OCI-LY1 (cell line): Measurements from ENCODE around the gene FANCC.

Experiments
- H2AFZ ChIP-seq: fragments of 200-600 bp; sonication (generic), shearing (Covaris generic); 2 replicates; pipeline ENCODE4 v1.6.0; 2014; ENCODE audit warnings: antibody characterized with exemption, mild to moderate bottlenecking, low read length
- H3F3A ChIP-seq: fragments of 200-600 bp; sonication (generic), shearing (Covaris generic); 2 replicates; pipeline ENCODE4 v1.6.0; 2014; ENCODE audit warnings: mild to moderate bottlenecking, antibody characterized with exemption, low read length, moderate library complexity; ENCODE audit not compliant: insufficient read depth
- H3K27ac ChIP-seq: fragments of 200-600 bp; sonication (generic); 2 replicates; pipeline ENCODE4 v1.5.1; 2014; ENCODE audit warnings: low read length, mixed run types, mild to moderate bottlenecking, low read depth; ENCODE audit not compliant: poor library complexity, severe bottlenecking
- H3K27me3 ChIP-seq: fragments of 200-600 bp; sonication (generic); 2 replicates; pipeline ENCODE4 v1.6.0; 2014; ENCODE audit warnings: antibody characterized with exemption, mild to moderate bottlenecking, low read length, moderate library complexity; ENCODE audit not compliant: insufficient read depth
- H3K36me3 ChIP-seq: fragments of 200-600 bp; sonication (generic); 2 replicates; pipeline ENCODE4 v1.6.1; 2014; ENCODE audit warnings: mild to moderate bottlenecking, antibody characterized with exemption, low read length, moderate library complexity, mixed read lengths; ENCODE audit not compliant: insufficient read depth
- H3K4me1 ChIP-seq: fragments of 200-600 bp; sonication (generic); 2 replicates; pipeline ENCODE4 v1.5.1; 2014; ENCODE audit warnings: mild to moderate bottlenecking, low read length, moderate library complexity; ENCODE audit not compliant: insufficient read depth, severe bottlenecking
- H3K4me2 ChIP-seq: fragments of 200-600 bp; sonication (generic), shearing (Covaris generic); 2 replicates; pipeline ENCODE4 v1.6.1; 2014; ENCODE audit warnings: low read length
- H3K4me3 ChIP-seq: fragments of 200-600 bp; sonication (generic); 2 replicates; pipeline ENCODE4 v1.5.1; 2014; ENCODE audit warnings: low read length, low read depth, mild to moderate bottlenecking, mixed read lengths; ENCODE audit not compliant: poor library complexity, severe bottlenecking
- H3K79me2 ChIP-seq: fragments of 200-600 bp; shearing (Covaris generic); 2 replicates; pipeline ENCODE4 v1.6.1; 2016; ENCODE audit warnings: mixed run types, low read length, mixed read lengths; ENCODE audit not compliant: insufficient read depth
- H3K9ac ChIP-seq: fragments of 200-600 bp; sonication (generic), shearing (Covaris generic); 2 replicates; pipeline ENCODE4 v1.6.1; 2014; ENCODE audit warnings: mild to moderate bottlenecking, low read length, mixed read lengths
- H3K9me2 ChIP-seq: fragments of 200-600 bp; sonication (generic), shearing (Covaris generic); 2 replicates; pipeline ENCODE4 v1.6.1; 2014; ENCODE audit warnings: low read depth, mild to moderate bottlenecking, low read length, mixed read lengths
- H3K9me3 ChIP-seq: fragments of 200-600 bp; shearing (Covaris generic); 2 replicates; pipeline ENCODE4 v1.6.1; 2014; ENCODE audit warnings: low read length, mixed read lengths
- H4K20me1 ChIP-seq: fragments of 200-600 bp; sonication (generic), shearing (Covaris generic); 2 replicates; pipeline ENCODE4 v1.6.0; 2016; ENCODE audit warnings: mild to moderate bottlenecking, low read length; ENCODE audit not compliant: insufficient read depth
- EZH2 ChIP-seq: fragments of 200-600 bp; sonication (generic), shearing (Covaris generic); IDR thresholded peaks from 2 replicates; pipeline ENCODE4 v1.8.0; 2017; ENCODE audit warnings: borderline replicate concordance, mixed run types, mild to moderate bottlenecking, antibody characterized with exemption, low read length, moderate library complexity, mixed read lengths
- TF ChIP-seq, protein P1 (sequence below): fragments of 200-600 bp; sonication (generic), shearing (Covaris generic); IDR thresholded peaks from 2 replicates; pipeline ENCODE4 v1.5.1; 2017; ENCODE audit warnings: mild to moderate bottlenecking, antibody characterized with exemption, low read length, moderate library complexity, mixed read lengths

The FANCC gene

DNA sequence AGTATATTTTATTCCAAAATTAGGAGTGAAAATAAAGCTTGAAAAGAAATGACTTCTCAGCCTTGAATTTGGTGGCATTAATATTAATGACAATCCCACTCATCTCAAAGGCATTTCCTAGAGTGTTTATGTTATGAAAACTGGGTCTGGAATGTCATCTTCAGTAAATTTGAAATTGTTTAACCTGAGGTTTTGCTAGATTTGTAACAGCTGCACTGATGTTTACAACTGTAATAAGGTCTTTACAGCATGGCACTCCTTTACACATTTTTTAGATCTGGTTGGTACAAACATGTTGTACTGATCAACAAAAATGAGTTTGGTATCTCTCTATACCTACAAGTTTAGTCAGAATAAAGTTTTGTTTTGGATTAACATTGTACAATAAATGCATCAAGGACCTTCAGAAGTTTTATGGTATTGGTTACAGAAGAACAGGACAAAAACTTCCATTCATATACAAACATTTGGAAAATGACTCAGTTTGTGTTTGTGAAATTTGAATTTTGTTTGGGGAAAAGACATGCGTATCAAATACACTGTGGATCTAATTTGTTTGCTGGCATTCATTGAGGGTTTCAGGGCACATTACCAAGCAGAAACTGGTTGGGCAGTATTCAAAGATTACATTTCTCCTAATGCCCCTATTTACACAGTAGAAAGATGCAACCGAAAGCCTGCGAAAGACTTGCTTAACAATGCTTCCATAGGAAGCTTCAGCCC is 11.6 kb downstream of the FANCC start:
- Histone ChIP-seq H3K27ac (no peak overlapping the region), H3K4me3 (no peak overlapping the region), H3K79me2 (no peaks in the 10 kb centered on the region), H4K20me1 (no peaks in the 10 kb centered on the region), H3K4me1 (peaks cover 8% of the 10 kb centered on the region), H3K27me3 (no peaks in the 10 kb centered on the region), H3K4me2 (no peak overlapping the region), H3K36me3 (no peaks in the 10 kb centered on the region), H3F3A (no peaks in the 10 kb centered on the region), H3K9me3 (no peaks in the 10 kb centered on the region), H3K9me2 (no peaks in the 10 kb centered on the region), H2AFZ (no peak overlapping the region), H3K9ac (no peak overlapping the region)
- TF ChIP-seq, protein P1, sequence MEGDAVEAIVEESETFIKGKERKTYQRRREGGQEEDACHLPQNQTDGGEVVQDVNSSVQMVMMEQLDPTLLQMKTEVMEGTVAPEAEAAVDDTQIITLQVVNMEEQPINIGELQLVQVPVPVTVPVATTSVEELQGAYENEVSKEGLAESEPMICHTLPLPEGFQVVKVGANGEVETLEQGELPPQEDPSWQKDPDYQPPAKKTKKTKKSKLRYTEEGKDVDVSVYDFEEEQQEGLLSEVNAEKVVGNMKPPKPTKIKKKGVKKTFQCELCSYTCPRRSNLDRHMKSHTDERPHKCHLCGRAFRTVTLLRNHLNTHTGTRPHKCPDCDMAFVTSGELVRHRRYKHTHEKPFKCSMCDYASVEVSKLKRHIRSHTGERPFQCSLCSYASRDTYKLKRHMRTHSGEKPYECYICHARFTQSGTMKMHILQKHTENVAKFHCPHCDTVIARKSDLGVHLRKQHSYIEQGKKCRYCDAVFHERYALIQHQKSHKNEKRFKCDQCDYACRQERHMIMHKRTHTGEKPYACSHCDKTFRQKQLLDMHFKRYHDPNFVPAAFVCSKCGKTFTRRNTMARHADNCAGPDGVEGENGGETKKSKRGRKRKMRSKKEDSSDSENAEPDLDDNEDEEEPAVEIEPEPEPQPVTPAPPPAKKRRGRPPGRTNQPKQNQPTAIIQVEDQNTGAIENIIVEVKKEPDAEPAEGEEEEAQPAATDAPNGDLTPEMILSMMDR = no peak
- no peak for TF ChIP-seq EZH2

DNA sequence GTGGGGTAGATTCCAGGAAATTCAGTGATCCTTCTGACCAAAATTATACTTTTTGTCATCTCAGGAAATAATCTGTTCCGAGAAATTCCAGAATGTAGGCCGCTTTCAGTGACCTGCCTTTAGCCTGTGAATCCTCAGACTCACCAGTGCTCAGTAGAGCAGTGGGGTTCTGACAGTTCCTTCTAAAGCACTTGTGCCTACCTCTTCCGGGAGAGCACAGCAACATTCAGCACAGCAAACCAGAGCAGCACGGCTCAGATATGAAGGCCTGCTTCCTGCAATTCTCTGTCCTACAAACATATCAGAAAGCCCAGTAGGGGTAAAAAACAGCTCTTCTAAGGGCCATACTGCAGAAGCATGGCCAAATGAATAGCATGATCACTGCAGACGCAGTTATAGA is 15.0 kb downstream of the FANCC start:
- Histone ChIP-seq H4K20me1 (no peaks in the 10 kb centered on the region), H3K79me2 (no peaks in the 10 kb centered on the region), H3K27me3 (no peaks in the 10 kb centered on the region), H3K4me1 (peaks cover 8% of the 10 kb centered on the region), H3K27ac (no peak overlapping the region), H3K36me3 (no peaks in the 10 kb centered on the region), H3K9ac (no peak overlapping the region), H3F3A (no peaks in the 10 kb centered on the region), H3K9me2 (no peaks in the 10 kb centered on the region), H3K4me3 (no peak overlapping the region), H3K9me3 (no peaks in the 10 kb centered on the region), H3K4me2 (no peak overlapping the region), H2AFZ (no peak overlapping the region)
- TF ChIP-seq EZH2 = no peak
- TF ChIP-seq, protein P1 = no peak

DNA sequence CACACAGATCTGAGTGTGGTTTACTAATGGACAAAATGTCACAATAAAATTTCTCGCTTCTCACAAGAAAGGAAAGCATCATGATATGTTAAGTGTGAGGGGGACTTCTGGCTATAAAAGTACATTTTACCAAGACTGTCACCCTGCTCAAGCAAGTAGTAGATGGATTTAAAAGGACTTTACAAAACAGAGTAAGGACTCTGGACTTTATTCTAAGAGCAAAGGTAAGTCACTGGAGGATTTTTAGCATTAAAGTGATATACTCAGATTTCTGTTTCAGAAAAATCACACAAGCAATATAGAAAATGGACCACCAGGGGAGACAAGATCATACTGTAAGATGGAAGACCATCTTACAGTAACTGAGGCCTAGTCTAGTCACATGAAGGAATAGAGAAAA is 19.7 kb downstream of the FANCC start:
- no peak overlapping the region for H3K4me2 ChIP-seq
- TF ChIP-seq, protein P1 = no peak
- no peak for TF ChIP-seq EZH2
- no peaks in the 10 kb centered on the region for H3K36me3 ChIP-seq
- H3K4me3 ChIP-seq = no peak overlapping the region
- no peaks in the 10 kb centered on the region for H4K20me1 ChIP-seq
- no peaks in the 10 kb centered on the region for H3F3A ChIP-seq
- no peaks in the 10 kb centered on the region for H3K4me1 ChIP-seq
- no peaks in the 10 kb centered on the region for H3K79me2 ChIP-seq
- no peak overlapping the region for H2AFZ ChIP-seq
- H3K9me3 ChIP-seq = no peaks in the 10 kb centered on the region
- no peaks in the 10 kb centered on the region for H3K9me2 ChIP-seq
- H3K27ac ChIP-seq = no peak overlapping the region
- H3K9ac ChIP-seq = no peak overlapping the region
- no peaks in the 10 kb centered on the region for H3K27me3 ChIP-seq
